MM.1S (cell line): ENCODE measurements around the gene RPF1.
"Not testable (repeated sequence)": the region's sequence is repeated elsewhere in the genome, so short reads cannot be mapped to it uniquely, and the experiment has no call there.

Source experiments
- DNase-seq: peaks from one replicate; pipeline ENCODE4 v3.0.0-alpha.2; 2015
- H2AFZ ChIP-seq: fragments of 300-600 bp; sonication (generic); 2 replicates; pipeline ENCODE4 v1.6.0; 2016; ENCODE audit warnings: antibody characterized with exemption, low read length
- H3F3A ChIP-seq: fragments of 300-600 bp; sonication (generic); 2 replicates; pipeline ENCODE4 v1.6.1; 2016; ENCODE audit warnings: mild to moderate bottlenecking, antibody characterized with exemption, low read length, moderate library complexity, mixed read lengths; ENCODE audit not compliant: insufficient read depth
- H3K27ac ChIP-seq: fragments of 300-600 bp; sonication (generic); 2 replicates; pipeline ENCODE4 v1.5.1; 2016; ENCODE audit warnings: mild to moderate bottlenecking, low read length
- H3K27me3 ChIP-seq: fragments of 300-600 bp; sonication (generic); replicated peaks from 2 replicates; pipeline ENCODE4 v1.6.0; 2016; ENCODE audit warnings: low read length; ENCODE audit not compliant: insufficient read depth
- H3K36me3 ChIP-seq: fragments of 300-600 bp; sonication (generic); replicated peaks from 2 replicates; pipeline ENCODE4 v1.6.1; 2016; ENCODE audit warnings: mild to moderate bottlenecking, low read length, mixed read lengths; ENCODE audit not compliant: insufficient read depth
- H3K4me1 ChIP-seq: fragments of 300-600 bp; sonication (generic); 2 replicates; pipeline ENCODE4 v1.6.1; 2016; ENCODE audit warnings: low read length, mixed read lengths
- H3K4me2 ChIP-seq: fragments of 300-600 bp; sonication (generic); 2 replicates; pipeline ENCODE4 v1.6.0; 2016; ENCODE audit warnings: low read depth, low read length
- H3K4me3 ChIP-seq: fragments of 300-600 bp; sonication (generic); 2 replicates; pipeline ENCODE4 v1.5.1; 2016; ENCODE audit warnings: low read length, mixed read lengths
- H3K79me2 ChIP-seq: fragments of 300-600 bp; sonication (generic); 2 replicates; pipeline ENCODE4 v1.6.1; 2016; ENCODE audit warnings: mixed run types, low read length, mixed read lengths
- H3K9ac ChIP-seq: fragments of 300-600 bp; sonication (generic); 2 replicates; pipeline ENCODE4 v1.6.1; 2016; ENCODE audit warnings: low read length, mixed read lengths
- H3K9me2 ChIP-seq: fragments of 300-600 bp; sonication (generic); replicated peaks from 2 replicates; pipeline ENCODE4 v1.6.1; 2016; ENCODE audit warnings: mild to moderate bottlenecking, low read length, mixed read lengths; ENCODE audit not compliant: insufficient read depth
- H3K9me3 ChIP-seq: fragments of 300-600 bp; sonication (generic); replicated peaks from 2 replicates; pipeline ENCODE4 v1.6.1; 2016; ENCODE audit warnings: mild to moderate bottlenecking, low read length, mixed read lengths; ENCODE audit not compliant: insufficient read depth
- H4K20me1 ChIP-seq: fragments of 300-600 bp; sonication (generic); 2 replicates; pipeline ENCODE4 v1.6.1; 2016; ENCODE audit warnings: mild to moderate bottlenecking, low read length, moderate library complexity, mixed read lengths; ENCODE audit not compliant: insufficient read depth
- EZH2 ChIP-seq: fragments of 300-600 bp; sonication (generic); optimal IDR thresholded peaks from 2 replicates; pipeline ENCODE3; 2017; ENCODE audit warnings: low read depth, mild to moderate bottlenecking, antibody characterized with exemption, low read length, mixed read lengths
- EZH2phosphoT487 ChIP-seq: fragments of 300-600 bp; sonication (generic); IDR thresholded peaks from 2 replicates; pipeline ENCODE4 v1.6.1; 2018; ENCODE audit warnings: antibody characterized with exemption, low read length
- TF ChIP-seq, protein P1 (sequence below): fragments of 300-600 bp; sonication (generic); IDR thresholded peaks from 2 replicates; pipeline ENCODE4 v1.5.1; 2016; ENCODE audit warnings: antibody characterized with exemption, low read length, mixed read lengths

The RPF1 gene

DNA sequence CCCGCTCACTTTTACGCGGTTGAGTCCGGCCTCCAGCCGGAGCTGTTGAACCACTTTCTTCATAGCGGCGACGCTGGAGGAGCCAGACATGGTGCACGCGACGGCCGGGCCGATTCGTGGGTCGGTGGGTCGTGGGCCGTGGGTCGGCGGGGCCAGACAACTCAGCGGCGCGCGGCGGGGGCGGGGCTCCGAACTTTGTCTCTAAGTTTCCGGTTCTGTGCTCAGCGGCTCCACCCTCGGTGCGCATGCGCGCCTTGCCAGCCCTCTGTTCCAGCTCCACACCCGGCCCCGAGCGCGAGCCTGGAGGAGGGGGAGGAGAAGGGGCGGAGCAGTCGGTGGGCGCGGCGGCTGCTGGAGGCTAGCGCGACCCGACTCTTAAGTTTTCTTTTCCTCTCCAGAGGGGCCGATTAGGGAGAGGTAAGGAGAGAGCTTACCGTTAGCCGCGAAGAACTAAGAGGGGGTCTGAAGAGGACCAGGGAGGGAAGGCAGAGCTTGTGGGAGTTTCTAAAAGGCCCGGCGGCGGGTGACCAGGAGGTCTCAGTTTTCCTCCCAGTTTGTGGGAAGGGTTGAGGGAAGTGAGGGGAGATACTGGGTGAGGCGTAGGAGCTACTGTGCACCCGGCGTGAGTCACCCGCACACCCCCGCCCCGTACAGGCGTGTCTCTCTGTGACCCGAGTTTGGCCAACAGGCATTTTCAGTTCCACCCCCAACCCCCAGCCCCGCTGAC lies 27.1 kb downstream of the RPF1 start, which contains the start of the genes GNG5 and SPATA1:
TSS of gene GNG5 (minus strand) at position 580 of the 727 bp plus-strand sequence. CDS start at position 90, 490 bp downstream.
TSS of gene SPATA1 (plus strand) at position 385 of the 727 bp plus-strand sequence. CDS start 9,974 bp downstream, outside the sequence.
- Histone ChIP-seq H3K36me3 (no peaks in the 10 kb centered on the region), H3K27me3 (no peaks in the 10 kb centered on the region), H3K9ac (peak within 1 kb of the TSS; percentile 57), H4K20me1 (no peaks in the 10 kb centered on the region), H3K4me2 (peak within 1 kb of the TSS; percentile 69), H3K27ac (peak within 1 kb of the TSS; percentile 76; the same call in 1 of the 2 replicates), H3K9me3 (no peaks in the 10 kb centered on the region), H3K79me2 (peaks cover 44% of the 10 kb centered on the region), H3K9me2 (no peaks in the 10 kb centered on the region), H3K4me3 (peak within 1 kb of the TSS; percentile 75), H3F3A (peaks cover 17% of the 10 kb centered on the region; the same call in 1 of the 2 replicates), H3K4me1 (no peaks in the 10 kb centered on the region), H2AFZ (peak within 1 kb of the TSS; percentile 77)
- no peak for TF ChIP-seq EZH2
- TF ChIP-seq, protein P1, sequence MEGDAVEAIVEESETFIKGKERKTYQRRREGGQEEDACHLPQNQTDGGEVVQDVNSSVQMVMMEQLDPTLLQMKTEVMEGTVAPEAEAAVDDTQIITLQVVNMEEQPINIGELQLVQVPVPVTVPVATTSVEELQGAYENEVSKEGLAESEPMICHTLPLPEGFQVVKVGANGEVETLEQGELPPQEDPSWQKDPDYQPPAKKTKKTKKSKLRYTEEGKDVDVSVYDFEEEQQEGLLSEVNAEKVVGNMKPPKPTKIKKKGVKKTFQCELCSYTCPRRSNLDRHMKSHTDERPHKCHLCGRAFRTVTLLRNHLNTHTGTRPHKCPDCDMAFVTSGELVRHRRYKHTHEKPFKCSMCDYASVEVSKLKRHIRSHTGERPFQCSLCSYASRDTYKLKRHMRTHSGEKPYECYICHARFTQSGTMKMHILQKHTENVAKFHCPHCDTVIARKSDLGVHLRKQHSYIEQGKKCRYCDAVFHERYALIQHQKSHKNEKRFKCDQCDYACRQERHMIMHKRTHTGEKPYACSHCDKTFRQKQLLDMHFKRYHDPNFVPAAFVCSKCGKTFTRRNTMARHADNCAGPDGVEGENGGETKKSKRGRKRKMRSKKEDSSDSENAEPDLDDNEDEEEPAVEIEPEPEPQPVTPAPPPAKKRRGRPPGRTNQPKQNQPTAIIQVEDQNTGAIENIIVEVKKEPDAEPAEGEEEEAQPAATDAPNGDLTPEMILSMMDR = no peak
- TF ChIP-seq EZH2phosphoT487 = no peak
- DNase-seq = peak; percentile 88

DNA sequence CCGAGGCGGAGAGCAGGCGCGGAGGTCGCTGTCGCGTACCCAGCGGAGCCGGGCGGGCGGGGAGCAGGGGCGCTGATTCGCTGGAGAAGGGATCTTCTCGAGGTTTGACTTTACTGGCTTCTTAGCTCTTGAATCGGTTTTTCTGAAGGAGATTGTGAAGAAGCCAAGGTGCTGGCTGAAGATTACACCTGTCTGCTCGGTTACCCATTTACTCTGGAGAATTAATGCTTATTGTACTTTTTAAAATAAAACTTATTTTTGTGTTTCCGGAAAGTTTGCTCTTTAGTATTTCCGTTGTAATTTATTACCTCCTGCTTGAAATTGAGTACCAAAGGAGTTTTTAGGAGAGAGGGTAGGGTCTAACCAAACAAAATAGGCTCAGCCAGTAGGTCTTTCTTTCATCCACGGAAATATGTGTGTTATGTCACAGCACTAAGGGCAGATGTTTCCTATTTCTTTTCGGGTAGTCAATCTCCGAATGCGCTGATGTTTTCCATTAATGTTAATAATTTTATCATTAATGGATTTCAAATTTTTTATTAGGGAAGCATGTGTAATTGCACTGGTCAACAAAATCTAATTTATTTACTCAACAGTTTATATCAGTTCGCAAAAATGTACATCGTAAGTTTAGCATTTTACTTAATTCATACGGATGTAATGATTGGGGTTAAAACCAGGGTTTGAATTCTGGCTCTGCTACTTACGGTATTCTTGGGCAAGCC lies 27.8 kb downstream of the RPF1 start:
- Histone ChIP-seq H3K27me3 (no peaks in the 10 kb centered on the region), H3K79me2 (peaks cover 37% of the 10 kb centered on the region), H4K20me1 (no peaks in the 10 kb centered on the region), H3K9me3 (no peaks in the 10 kb centered on the region), H3K4me3 (peak overlapping the region; percentile 75), H3K9ac (peak overlapping the region; percentile 55; the same call in 1 of the 2 replicates), H3K4me1 (no peaks in the 10 kb centered on the region), H3F3A (peaks cover 17% of the 10 kb centered on the region; the same call in 1 of the 2 replicates), H2AFZ (peak overlapping the region; percentile 77), H3K27ac (peak overlapping the region; percentile 76; the same call in 1 of the 2 replicates), H3K4me2 (peak overlapping the region; percentile 62), H3K36me3 (no peaks in the 10 kb centered on the region), H3K9me2 (no peaks in the 10 kb centered on the region)
- DNase-seq = no peak
- no peak for TF ChIP-seq EZH2
- no peak for TF ChIP-seq EZH2phosphoT487
- TF ChIP-seq, protein P1 = no peak

DNA sequence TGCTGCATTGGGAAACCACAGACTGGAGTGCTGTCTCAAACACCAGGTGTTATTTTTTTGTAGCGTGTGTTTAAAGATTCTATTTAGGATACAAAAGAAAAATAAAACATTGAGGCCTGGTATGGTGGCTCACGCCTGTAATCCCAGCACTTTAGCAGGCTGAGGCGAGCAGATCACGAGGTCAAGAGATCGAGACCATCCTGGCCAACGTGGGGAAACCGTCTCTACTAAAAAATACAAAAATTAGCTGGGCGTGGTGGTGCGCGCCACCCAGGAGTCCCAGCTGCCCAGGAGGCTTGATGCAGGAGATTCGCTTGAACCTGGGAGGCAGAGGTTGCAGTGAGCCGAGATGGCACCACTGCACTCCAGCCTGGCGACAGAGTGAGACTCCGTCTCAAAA lies 28.8 kb downstream of the RPF1 start:
- H3K36me3 ChIP-seq, DNase-seq, H4K20me1 ChIP-seq, H2AFZ ChIP-seq, H3K27ac ChIP-seq, H3K4me3 ChIP-seq, H3K9ac ChIP-seq, H3K9me2 ChIP-seq, H3K9me3 ChIP-seq, H3K27me3 ChIP-seq, H3K4me1 ChIP-seq: not testable (repeated sequence)
- Histone ChIP-seq H3K4me2 (peak overlapping the region; percentile 62), H3F3A (peaks cover 17% of the 10 kb centered on the region; the same call in 1 of the 2 replicates), H3K79me2 (peaks cover 27% of the 10 kb centered on the region)
